ENCODE results near the gene ITIH3.

ITIH3 gene

GRCh38 chr3:52801839-52802238, 7.2 kb downstream of the ITIH3 start:
- H3K27ac ChIP-seq (ENCODE audit: low read length) = no peak overlapping the region
- H3K36me3 ChIP-seq (ENCODE audit: insufficient read depth, low read depth, low read length) = no peaks in the 10 kb centered on the region
- no peaks in the 10 kb centered on the region for H3K27me3 ChIP-seq (ENCODE audit: insufficient read depth, low read length)
- no peaks in the 10 kb centered on the region for H3K4me1 ChIP-seq (ENCODE audit: insufficient read depth, low read length)
- no peaks in the 10 kb centered on the region for H3K9me3 ChIP-seq (ENCODE audit: insufficient read depth, low read depth, low read length)
- no peak overlapping the region for H3K4me3 ChIP-seq (ENCODE audit: low read length)
- H3K9ac ChIP-seq (ENCODE audit: low read depth, low read length) = no peak overlapping the region

GRCh38 chr3:52805270-52806039, 10.9 kb downstream of the ITIH3 start:
- Histone ChIP-seq H3K27ac (ENCODE audit: low read length) (no peak overlapping the region), H3K4me3 (ENCODE audit: low read length) (no peak overlapping the region)

GRCh38 chr3:52809149-52809548, 14.6 kb downstream of the ITIH3 start:
- no peak overlapping the region for H3K27ac ChIP-seq (ENCODE audit: low read length)
- H3K27me3 ChIP-seq (ENCODE audit: insufficient read depth, low read length) = no peaks in the 10 kb centered on the region
- H3K4me1 ChIP-seq (ENCODE audit: insufficient read depth, low read length) = no peaks in the 10 kb centered on the region
- H3K36me3 ChIP-seq (ENCODE audit: insufficient read depth, low read depth, low read length) = no peaks in the 10 kb centered on the region
- H3K9me3 ChIP-seq (ENCODE audit: insufficient read depth, low read depth, low read length) = no peaks in the 10 kb centered on the region
- H3K9ac ChIP-seq (ENCODE audit: low read depth, low read length) = no peak overlapping the region
- H3K4me3 ChIP-seq (ENCODE audit: low read length) = no peak overlapping the region

More at GRCh38 chr3:52805270-52806039, 10.9 kb downstream of the ITIH3 start:
- H3K36me3 ChIP-seq (ENCODE audit: insufficient read depth, low read depth, low read length) = no peaks in the 10 kb centered on the region
- no peaks in the 10 kb centered on the region for H3K27me3 ChIP-seq (ENCODE audit: insufficient read depth, low read length)
- no peak overlapping the region for H3K9ac ChIP-seq (ENCODE audit: low read depth, low read length)
- H3K4me1 ChIP-seq (ENCODE audit: insufficient read depth, low read length) = no peaks in the 10 kb centered on the region
- H3K9me3 ChIP-seq (ENCODE audit: insufficient read depth, low read depth, low read length) = no peaks in the 10 kb centered on the region

- no peak overlapping the region for H3K4me3 ChIP-seq (ENCODE audit: low read length)
- no peaks in the 10 kb centered on the region for H3K36me3 ChIP-seq (ENCODE audit: insufficient read depth, low read depth, low read length)
- no peaks in the 10 kb centered on the region for H3K27me3 ChIP-seq (ENCODE audit: insufficient read depth, low read length)
- H3K27ac ChIP-seq (ENCODE audit: low read length) = no peak overlapping the region
- H3K4me1 ChIP-seq (ENCODE audit: insufficient read depth, low read length) = no peaks in the 10 kb centered on the region
- no peak overlapping the region for H3K9ac ChIP-seq (ENCODE audit: low read depth, low read length)
- H3K9me3 ChIP-seq (ENCODE audit: insufficient read depth, low read depth, low read length) = no peaks in the 10 kb centered on the region
These were observed 15.2 kb downstream of the ITIH3 start for GRCh38 chr3:52809662-52810377.

GRCh38 chr3:52810923-52811322, 16.3 kb downstream of the ITIH3 start:
- H3K27ac ChIP-seq (ENCODE audit: low read length) = no peak overlapping the region
- no peaks in the 10 kb centered on the region for H3K36me3 ChIP-seq (ENCODE audit: insufficient read depth, low read depth, low read length)
- no peaks in the 10 kb centered on the region for H3K4me1 ChIP-seq (ENCODE audit: insufficient read depth, low read length)
- H3K9me3 ChIP-seq (ENCODE audit: insufficient read depth, low read depth, low read length) = no peaks in the 10 kb centered on the region
- H3K27me3 ChIP-seq (ENCODE audit: insufficient read depth, low read length) = no peaks in the 10 kb centered on the region
- H3K4me3 ChIP-seq (ENCODE audit: low read length) = no peak overlapping the region
- no peak overlapping the region for H3K9ac ChIP-seq (ENCODE audit: low read depth, low read length)

GRCh38 chr3:52811452-52812011, 16.9 kb downstream of the ITIH3 start:
- Histone ChIP-seq H3K36me3 (ENCODE audit: insufficient read depth, low read depth, low read length) (no peaks in the 10 kb centered on the region), H3K27ac (ENCODE audit: low read length) (no peak overlapping the region), H3K4me1 (ENCODE audit: insufficient read depth, low read length) (no peaks in the 10 kb centered on the region), H3K9me3 (ENCODE audit: insufficient read depth, low read depth, low read length) (no peaks in the 10 kb centered on the region), H3K27me3 (ENCODE audit: insufficient read depth, low read length) (no peaks in the 10 kb centered on the region), H3K9ac (ENCODE audit: low read depth, low read length) (no peak overlapping the region), H3K4me3 (ENCODE audit: low read length) (no peak overlapping the region)

- H3K9ac ChIP-seq (ENCODE audit: low read depth, low read length) = no peak overlapping the region
- H3K36me3 ChIP-seq (ENCODE audit: insufficient read depth, low read depth, low read length) = no peaks in the 10 kb centered on the region
- no peaks in the 10 kb centered on the region for H3K27me3 ChIP-seq (ENCODE audit: insufficient read depth, low read length)
- H3K9me3 ChIP-seq (ENCODE audit: insufficient read depth, low read depth, low read length) = no peaks in the 10 kb centered on the region
- no peak overlapping the region for H3K27ac ChIP-seq (ENCODE audit: low read length)
- no peak overlapping the region for H3K4me3 ChIP-seq (ENCODE audit: low read length)
- H3K4me1 ChIP-seq (ENCODE audit: insufficient read depth, low read length) = no peaks in the 10 kb centered on the region
These were observed 19.2 kb downstream of the ITIH3 start for GRCh38 chr3:52813810-52814209.

- Histone ChIP-seq H3K36me3 (ENCODE audit: insufficient read depth, low read depth, low read length) (no peaks in the 10 kb centered on the region), H3K4me3 (ENCODE audit: low read length) (no peak overlapping the region), H3K4me1 (ENCODE audit: insufficient read depth, low read length) (0 out of 2 replicates have a peak, but pooled peaks cover 4% of the 10 kb centered on the region), H3K27ac (ENCODE audit: low read length) (no peak overlapping the region), H3K9me3 (ENCODE audit: insufficient read depth, low read depth, low read length) (no peaks in the 10 kb centered on the region), H3K9ac (ENCODE audit: low read depth, low read length) (no peak overlapping the region), H3K27me3 (ENCODE audit: insufficient read depth, low read length) (no peaks in the 10 kb centered on the region)
These were observed 21.6 kb downstream of the ITIH3 start for GRCh38 chr3:52816199-52816598.

- no peaks in the 10 kb centered on the region for H3K36me3 ChIP-seq (ENCODE audit: insufficient read depth, low read depth, low read length)
- H3K4me1 ChIP-seq (ENCODE audit: insufficient read depth, low read length) = 0 out of 2 replicates have a peak, but pooled peaks cover 4% of the 10 kb centered on the region
- no peaks in the 10 kb centered on the region for H3K9me3 ChIP-seq (ENCODE audit: insufficient read depth, low read depth, low read length)
- no peak overlapping the region for H3K4me3 ChIP-seq (ENCODE audit: low read length)
- no peak overlapping the region for H3K27ac ChIP-seq (ENCODE audit: low read length)
- H3K9ac ChIP-seq (ENCODE audit: low read depth, low read length) = no peak overlapping the region
- no peaks in the 10 kb centered on the region for H3K27me3 ChIP-seq (ENCODE audit: insufficient read depth, low read length)
These were observed 22.1 kb downstream of the ITIH3 start for GRCh38 chr3:52816654-52817053.

GRCh38 chr3:52817221-52817620, 22.6 kb downstream of the ITIH3 start:
- Histone ChIP-seq H3K9ac (ENCODE audit: low read depth, low read length) (no peak overlapping the region), H3K4me1 (ENCODE audit: insufficient read depth, low read length) (0 out of 2 replicates have a peak, but pooled peaks cover 4% of the 10 kb centered on the region), H3K4me3 (ENCODE audit: low read length) (no peak overlapping the region), H3K36me3 (ENCODE audit: insufficient read depth, low read depth, low read length) (no peaks in the 10 kb centered on the region), H3K27ac (ENCODE audit: low read length) (no peak overlapping the region), H3K9me3 (ENCODE audit: insufficient read depth, low read depth, low read length) (no peaks in the 10 kb centered on the region), H3K27me3 (ENCODE audit: insufficient read depth, low read length) (no peaks in the 10 kb centered on the region)

- 0 out of 2 replicates have a peak, but pooled peaks cover 4% of the 10 kb centered on the region for H3K4me1 ChIP-seq (ENCODE audit: insufficient read depth, low read length)
- H3K27ac ChIP-seq (ENCODE audit: low read length) = no peak overlapping the region
- H3K9me3 ChIP-seq (ENCODE audit: insufficient read depth, low read depth, low read length) = no peaks in the 10 kb centered on the region
- no peaks in the 10 kb centered on the region for H3K27me3 ChIP-seq (ENCODE audit: insufficient read depth, low read length)
- H3K36me3 ChIP-seq (ENCODE audit: insufficient read depth, low read depth, low read length) = no peaks in the 10 kb centered on the region
- H3K4me3 ChIP-seq (ENCODE audit: low read length) = no peak overlapping the region
- H3K9ac ChIP-seq (ENCODE audit: low read depth, low read length) = no peak overlapping the region
These were observed 23.3 kb downstream of the ITIH3 start for GRCh38 chr3:52817860-52818259.

GRCh38 chr3:52819936-52820335, 25.3 kb downstream of the ITIH3 start:
- Histone ChIP-seq H3K9ac (ENCODE audit: low read depth, low read length) (no peak overlapping the region), H3K27me3 (ENCODE audit: insufficient read depth, low read length) (no peaks in the 10 kb centered on the region), H3K9me3 (ENCODE audit: insufficient read depth, low read depth, low read length) (no peaks in the 10 kb centered on the region), H3K27ac (ENCODE audit: low read length) (no peak overlapping the region), H3K36me3 (ENCODE audit: insufficient read depth, low read depth, low read length) (no peaks in the 10 kb centered on the region), H3K4me1 (ENCODE audit: insufficient read depth, low read length) (0 out of 2 replicates have a peak, but pooled peaks cover 4% of the 10 kb centered on the region), H3K4me3 (ENCODE audit: low read length) (no peak overlapping the region)

All from iPS-20b (cell line).